HG03575 (cell line): ENCODE data around the gene PBX3.

Source experiments
- ATAC-seq: cut with Tn5 transposase; IDR thresholded peaks from one replicate; pipeline ENCODE4 v1.9.1; 2021; ENCODE audit not compliant: unreplicated experiment, insufficient number of reproducible peaks, low FRiP score; ENCODE audit errors: extremely low read depth

PBX3 gene

DNA sequence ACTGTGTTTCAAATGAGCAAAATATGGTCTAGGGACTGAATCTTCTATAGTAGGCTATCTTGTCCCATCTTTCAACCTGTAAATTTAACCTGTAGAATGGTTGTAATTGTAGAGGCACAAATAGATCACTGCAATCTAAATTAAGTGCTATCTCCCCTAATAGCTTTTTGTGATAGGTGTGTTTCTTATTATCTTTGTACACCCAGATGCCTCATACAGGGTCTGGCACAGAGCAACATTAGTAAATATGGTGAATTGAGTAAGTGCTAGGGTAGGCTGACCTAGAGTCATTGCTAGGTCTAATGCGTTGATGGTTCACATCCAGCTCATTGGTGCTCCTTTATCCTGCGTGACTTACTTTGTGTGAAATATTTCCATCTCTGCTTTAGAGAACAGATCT, 100.6 kb downstream of the PBX3 start:
- ATAC-seq = no peak

GRCh38 chr9:125850106-125850632, 103.0 kb downstream of the PBX3 start:
- ATAC-seq = no peak

- ATAC-seq = no peak
Measured at GRCh38 chr9:125850763-125851162, 103.6 kb downstream of the PBX3 start.

GRCh38 chr9:125851979-125852378, 104.8 kb downstream of the PBX3 start:
- ATAC-seq = no peak

GRCh38 chr9:125852386-125852785, 105.2 kb downstream of the PBX3 start:
- ATAC-seq = no peak

- no peak for ATAC-seq
Measured at GRCh38 chr9:125854553-125855275, 107.5 kb downstream of the PBX3 start.

GRCh38 chr9:125856331-125856730, 109.2 kb downstream of the PBX3 start:
- no peak for ATAC-seq

- ATAC-seq = no peak
Measured at GRCh38 chr9:125861405-125862058, 114.4 kb downstream of the PBX3 start.

- ATAC-seq = no peak
Measured at GRCh38 chr9:125863923-125864322, 116.8 kb downstream of the PBX3 start.

DNA sequence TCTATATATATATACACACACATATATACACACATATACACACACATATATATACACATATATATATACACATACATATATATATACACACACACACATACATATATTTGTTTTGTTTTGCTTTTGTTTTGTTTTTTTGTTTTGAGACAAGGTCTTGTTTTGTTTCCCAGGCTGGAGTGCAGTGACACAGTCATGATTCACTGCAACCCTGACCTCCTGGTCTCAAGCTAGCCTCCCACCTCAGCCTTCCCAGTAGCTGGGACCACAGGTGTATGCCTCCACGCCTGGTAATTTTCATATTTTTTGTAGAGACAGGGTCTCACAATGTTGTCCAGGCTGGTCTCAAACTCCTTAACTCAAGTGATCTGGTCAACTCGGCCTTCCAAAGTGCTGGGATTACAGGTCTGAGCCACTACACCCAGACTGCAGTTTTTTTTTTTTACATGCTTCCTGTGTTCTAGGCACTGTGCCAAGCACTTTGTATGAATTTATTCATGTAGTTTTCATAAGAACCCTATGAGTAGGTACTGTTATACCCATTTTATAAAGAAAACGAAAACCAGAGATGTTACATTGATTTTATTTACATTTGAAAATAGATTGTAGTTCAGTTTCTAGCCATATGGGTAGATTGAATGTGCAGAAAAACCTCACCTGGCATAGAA, 120.7 kb downstream of the PBX3 start:
- ATAC-seq = no peak

DNA sequence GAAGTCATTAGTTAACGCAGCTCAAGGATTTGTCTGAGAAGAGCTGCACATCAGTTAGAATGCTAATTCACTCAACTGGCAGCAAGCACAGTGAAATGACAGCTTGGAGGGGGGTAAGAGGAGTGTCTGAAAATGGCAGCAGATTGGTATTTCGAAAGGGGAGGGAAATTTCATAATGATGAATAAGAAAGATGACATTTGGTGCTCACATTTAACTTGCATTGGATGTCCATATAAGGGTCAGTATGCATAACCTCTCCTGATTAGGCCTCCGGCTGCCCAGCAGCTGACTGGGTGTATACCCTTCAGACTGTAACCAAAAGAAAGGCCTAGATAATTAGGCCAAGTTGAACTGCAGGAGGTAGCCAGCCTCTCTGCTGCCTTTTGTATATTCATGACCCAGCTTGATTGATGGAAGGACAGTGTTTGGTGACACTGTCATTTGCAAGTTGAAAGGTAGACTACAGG, 131.0 kb downstream of the PBX3 start:
- ATAC-seq = no peak

DNA sequence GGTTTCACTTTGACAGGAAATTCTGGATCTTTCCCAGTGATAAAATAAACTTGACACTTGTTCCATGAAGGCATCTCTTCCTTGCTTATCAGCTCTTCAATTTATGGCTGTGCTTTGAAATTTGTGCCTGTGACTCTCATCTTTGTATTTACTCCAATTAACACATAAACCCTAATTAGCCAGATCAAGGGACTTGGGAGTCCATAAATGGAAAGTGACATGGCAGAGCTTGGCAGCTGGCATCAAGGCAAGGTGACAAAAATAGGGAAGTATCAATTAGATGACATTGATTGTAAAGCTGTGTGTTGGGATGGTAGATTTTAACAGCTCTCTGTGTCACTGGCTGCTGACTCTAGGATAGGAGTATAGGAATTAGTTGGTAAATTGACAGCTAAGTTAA, 133.9 kb downstream of the PBX3 start:
- ATAC-seq = no peak

GRCh38 chr9:125883565-125884217, 136.5 kb downstream of the PBX3 start:
- no peak for ATAC-seq

DNA sequence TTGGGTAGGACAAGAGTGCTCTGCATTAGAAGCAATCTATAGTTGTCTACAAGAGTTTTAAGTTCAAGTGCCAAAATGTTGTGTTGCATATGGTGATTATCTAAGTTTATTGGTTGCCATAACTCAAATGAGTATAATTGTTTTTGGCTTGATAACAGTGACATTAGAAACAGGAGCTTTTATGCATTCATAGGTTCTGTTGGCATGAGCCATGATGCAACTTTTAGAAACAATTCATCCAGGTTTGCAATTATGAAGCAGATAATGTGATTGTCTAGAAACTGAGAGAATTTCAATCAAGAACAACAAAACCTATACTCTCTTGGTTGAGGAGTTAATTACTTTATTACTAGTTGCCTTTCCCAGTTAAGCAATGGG, 137.0 kb downstream of the PBX3 start:
- ATAC-seq = no peak

DNA sequence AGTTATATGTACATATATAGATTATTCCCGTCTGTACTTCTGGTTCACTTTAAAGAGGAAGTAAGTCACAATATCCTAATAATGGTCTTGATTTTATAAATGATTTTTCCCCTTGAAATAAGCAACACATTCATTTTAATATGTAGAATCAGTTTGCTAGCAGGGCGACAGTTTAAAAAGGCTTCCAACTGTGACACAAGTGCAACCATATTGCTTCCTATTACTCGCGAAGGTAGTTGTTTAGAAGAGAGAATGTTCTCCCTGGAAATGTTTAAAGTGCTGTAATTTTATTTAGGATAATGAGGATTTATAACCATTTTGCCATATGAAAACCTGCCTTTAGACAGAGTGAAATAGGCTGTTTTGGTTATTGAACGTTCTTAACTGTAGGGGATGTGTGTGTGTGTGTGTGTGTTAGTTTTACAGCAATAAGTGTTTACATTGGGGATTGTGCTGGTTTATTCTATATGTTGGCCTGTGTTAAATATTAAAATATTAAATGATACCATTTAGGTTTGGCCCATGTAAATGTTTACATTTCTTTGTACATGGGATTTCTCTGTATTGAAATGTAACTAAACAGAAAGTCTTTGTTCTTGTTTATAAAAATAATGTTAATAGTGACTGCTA, 138.3 kb downstream of the PBX3 start:
- no peak for ATAC-seq

- ATAC-seq = no peak
Measured at GRCh38 chr9:125886365-125886764, 139.2 kb downstream of the PBX3 start.

- ATAC-seq = no peak
Measured at GRCh38 chr9:125887172-125887571, 140.0 kb downstream of the PBX3 start.

DNA sequence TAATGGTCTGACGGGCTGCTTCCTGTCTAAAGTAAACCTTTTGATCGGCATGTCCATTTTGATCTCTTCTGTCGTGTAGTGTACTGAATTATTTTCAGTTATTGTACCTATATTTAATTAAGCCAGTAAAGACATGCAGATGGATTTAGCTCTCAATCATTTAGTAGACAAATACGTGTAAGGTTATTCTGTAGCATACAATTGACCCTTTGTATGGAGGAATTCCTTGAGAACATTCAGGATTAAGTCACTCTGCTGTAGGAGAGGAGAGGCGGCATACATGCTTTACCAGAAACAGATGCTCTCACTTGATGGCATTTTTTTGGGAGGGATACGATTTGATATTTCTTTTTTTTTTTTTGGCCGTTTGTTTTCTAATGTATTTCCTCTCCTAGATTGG, 141.0 kb downstream of the PBX3 start:
- no peak for ATAC-seq

- no peak for ATAC-seq
Measured at GRCh38 chr9:125889112-125889475, 141.9 kb downstream of the PBX3 start.
